Mononuclear cell (primary cell): ENCODE data around the gene SRXN1. TPM values are rescaled to one million over a fixed set of nuclear protein-coding genes. Genes with fewer than 3 reads are reported as not detected.

Source experiments
- H3K27me3 ChIP-seq: 2 replicates; pipeline ENCODE4 v1.6.0; 2011; ENCODE audit warnings: low read length, control low read depth; ENCODE audit not compliant: insufficient read depth
- H3K4me1 ChIP-seq: 2 replicates; pipeline ENCODE4 v1.5.1; 2011; ENCODE audit warnings: mild to moderate bottlenecking, low read length, control low read depth; ENCODE audit not compliant: insufficient read depth
- H3K4me3 ChIP-seq: 2 replicates; pipeline ENCODE4 v1.5.1; 2011; ENCODE audit warnings: mild to moderate bottlenecking, low read length, moderate library complexity
- H3K9me3 ChIP-seq: 2 replicates; pipeline ENCODE4 v1.5.1; 2011; ENCODE audit warnings: low read depth, mild to moderate bottlenecking, control low read depth, low read length
- total RNA-seq: library from RNA; depleted of rRNA; stranded (reverse); fragments of >200 nt; gene quantifications from one replicate; pipeline ENCODE4 v1.2.3, GENCODE V29; 2012

SRXN1 gene
- total RNA-seq, 1 donor, result 35.2 TPM

- Histone ChIP-seq H3K9me3 (no peaks in the 10 kb centered on the region), H3K27me3 (no peaks in the 10 kb centered on the region), H3K4me3 (no peak overlapping the region), H3K4me1 (no peaks in the 10 kb centered on the region)
Measured at GRCh38 chr20:617934-618690, 34.9 kb downstream of the SRXN1 start.

- Histone ChIP-seq H3K27me3 (peaks cover 24% of the 10 kb centered on the region), H3K9me3 (no peaks in the 10 kb centered on the region), H3K4me1 (peaks cover under 1% of the 10 kb centered on the region), H3K4me3 (no peak overlapping the region)
Measured at GRCh38 chr20:615514-615913, 37.5 kb downstream of the SRXN1 start.

- H3K4me1 ChIP-seq, result peaks cover 4% of the 10 kb centered on the region
- H3K27me3 ChIP-seq, result peaks cover 45% of the 10 kb centered on the region
- H3K9me3 ChIP-seq, result no peaks in the 10 kb centered on the region
Measured at GRCh38 chr20:611843-612185, 41.2 kb downstream of the SRXN1 start.

GRCh38 chr20:611047-611842 is 41.8 kb downstream of the SRXN1 start:
- Histone ChIP-seq H3K27me3 (peaks cover 45% of the 10 kb centered on the region), H3K4me1 (peaks cover 4% of the 10 kb centered on the region), H3K4me3 (no peak overlapping the region), H3K9me3 (no peaks in the 10 kb centered on the region)

More at GRCh38 chr20:611843-612185, 41.2 kb downstream of the SRXN1 start:
- H3K4me3 ChIP-seq, result no peak overlapping the region

GRCh38 chr20:610130-611046 is 42.6 kb downstream of the SRXN1 start, which contains the start of gene TCF15:
Gene TCF15 (minus strand): TSS chr20:610309. CDS start chr20:610237, 72 bp downstream.
- peaks cover 45% of the 10 kb centered on the region for H3K27me3 ChIP-seq
- H3K4me3 ChIP-seq, result no peak within 1 kb of the TSS

GRCh38 chr20:609371-609964 is 43.5 kb downstream of the SRXN1 start:
- Histone ChIP-seq H3K27me3 (peaks cover 45% of the 10 kb centered on the region), H3K9me3 (no peaks in the 10 kb centered on the region), H3K4me3 (no peak overlapping the region), H3K4me1 (peaks cover 4% of the 10 kb centered on the region)

More at GRCh38 chr20:610130-611046, 42.6 kb downstream of the SRXN1 start, which contains the start of gene TCF15:
- no peaks in the 10 kb centered on the region for H3K9me3 ChIP-seq
- peaks cover 4% of the 10 kb centered on the region for H3K4me1 ChIP-seq

GRCh38 chr20:608970-609369 is 44.0 kb downstream of the SRXN1 start:
- Histone ChIP-seq H3K4me1 (peaks cover 4% of the 10 kb centered on the region), H3K4me3 (no peak overlapping the region), H3K27me3 (peaks cover 45% of the 10 kb centered on the region), H3K9me3 (no peaks in the 10 kb centered on the region)

GRCh38 chr20:607476-607875 is 45.5 kb downstream of the SRXN1 start:
- Histone ChIP-seq H3K4me3 (no peak overlapping the region), H3K27me3 (peaks cover 41% of the 10 kb centered on the region), H3K4me1 (peaks cover 4% of the 10 kb centered on the region), H3K9me3 (no peaks in the 10 kb centered on the region)

- peaks cover under 1% of the 10 kb centered on the region for H3K4me1 ChIP-seq
- H3K4me3 ChIP-seq, result no peak overlapping the region
- no peaks in the 10 kb centered on the region for H3K9me3 ChIP-seq
- H3K27me3 ChIP-seq, result peaks cover 18% of the 10 kb centered on the region
Measured at GRCh38 chr20:605237-605636, 47.8 kb downstream of the SRXN1 start.

GRCh38 chr20:603116-603640 is 49.8 kb downstream of the SRXN1 start:
- Histone ChIP-seq H3K4me3 (no peak overlapping the region), H3K4me1 (no peaks in the 10 kb centered on the region), H3K9me3 (no peaks in the 10 kb centered on the region), H3K27me3 (peaks cover 4% of the 10 kb centered on the region)

GRCh38 chr20:602111-602970 is 50.7 kb downstream of the SRXN1 start:
- Histone ChIP-seq H3K9me3 (no peaks in the 10 kb centered on the region), H3K4me1 (no peaks in the 10 kb centered on the region), H3K27me3 (no peaks in the 10 kb centered on the region), H3K4me3 (no peak overlapping the region)

GRCh38 chr20:600736-601135 is 52.3 kb downstream of the SRXN1 start:
- Histone ChIP-seq H3K9me3 (no peaks in the 10 kb centered on the region), H3K27me3 (no peaks in the 10 kb centered on the region), H3K4me3 (no peak overlapping the region), H3K4me1 (no peaks in the 10 kb centered on the region)

GRCh38 chr20:600141-600540 is 52.9 kb downstream of the SRXN1 start:
- no peaks in the 10 kb centered on the region for H3K9me3 ChIP-seq
- H3K4me1 ChIP-seq, result no peaks in the 10 kb centered on the region
- H3K27me3 ChIP-seq, result no peaks in the 10 kb centered on the region
- no peak overlapping the region for H3K4me3 ChIP-seq
